H1 (cell line): Measurements from ENCODE around the gene UBASH3A. TPM values are rescaled to one million over a fixed set of nuclear protein-coding genes. Genes with fewer than 3 reads are reported as not detected.
A peak's percentile ranks its signal among the peaks of the same experiment; 100 is the strongest.

Experiments used
- CTCF ChIA-PET: fragments of 300-600 bp; sonication (Branson Sonifier 250); formaldehyde crosslinking; loops from one replicate; lab custom pipeline; 2021; ENCODE audit not compliant: partially characterized antibody; lab: Charles Lee
- POLR2A ChIA-PET: fragments of 300-600 bp; sonication (Branson Sonifier 250); formaldehyde crosslinking; loops from one replicate; lab custom pipeline; 2021; ENCODE audit warnings: inconsistent platforms; ENCODE audit not compliant: partially characterized antibody; lab: Charles Lee
- DNase-seq, 2 experiments: peaks; one replicate each; pipeline versions ENCODE4 v3.0.0 to v3.0.0-alpha.2; 2010 to 2022; ENCODE audit warnings: low spot score in 2 of 2, low read depth in 1 of 2, mixed read lengths in 1 of 2
- FAIRE-seq: peaks from 2 replicates; lab custom pipeline; 2011; peaks lifted over from hg19 to GRCh38; lab: Jason Lieb, UNC
- H2AFZ ChIP-seq: 2 replicates; pipeline ENCODE4 v1.8.1; 2012; ENCODE audit warnings: low read length, inconsistent platforms
- H2AK5ac ChIP-seq: 2 replicates; pipeline ENCODE4 v1.6.1; 2013; ENCODE audit warnings: low read depth, low read length
- H2BK120ac ChIP-seq: replicated peaks from 2 replicates; pipeline ENCODE3; 2013; ENCODE audit warnings: low read depth, low read length, inconsistent platforms
- H2BK12ac ChIP-seq: 2 replicates; pipeline ENCODE4 v1.6.1; 2013; ENCODE audit warnings: low read depth, low read length
- H2BK15ac ChIP-seq: 2 replicates; pipeline ENCODE4 v1.6.1; 2013; ENCODE audit warnings: low read length
- H2BK20ac ChIP-seq: 2 replicates; pipeline ENCODE4 v1.6.1; 2013; ENCODE audit warnings: low read length
- H2BK5ac ChIP-seq: 2 replicates; pipeline ENCODE4 v1.6.1; 2013; ENCODE audit warnings: low read depth, low read length
- H3K14ac ChIP-seq: 2 replicates; pipeline ENCODE4 v1.6.1; 2013; ENCODE audit warnings: inconsistent platforms; ENCODE audit not compliant: insufficient read length
- H3K18ac ChIP-seq: 2 replicates; pipeline ENCODE4 v1.6.1; 2013; ENCODE audit warnings: low read length; ENCODE audit errors: extremely low read depth
- H3K23ac ChIP-seq: 2 replicates; pipeline ENCODE4 v1.6.1; 2013; ENCODE audit warnings: inconsistent platforms; ENCODE audit not compliant: insufficient read length
- H3K23me2 ChIP-seq: 2 replicates; pipeline ENCODE4 v1.6.1; 2013; ENCODE audit warnings: low read depth, low read length
- H3K27ac ChIP-seq: 2 replicates; pipeline ENCODE4 v1.6.1; 2011; ENCODE audit warnings: low read depth, low read length, inconsistent platforms
- H3K27me3 ChIP-seq, 4 experiments: replicated peaks in 1 of 4; 1 replicate in 1 of 4; 2 replicates in 3 of 4; pipeline versions ENCODE4 v1.6.1 to v1.8.1; 2011 to 2013; ENCODE audit warnings: low read length in 3 of 4, mild to moderate bottlenecking in 3 of 4, inconsistent platforms in 2 of 4, mixed read lengths in 2 of 4, moderate library complexity in 1 of 4; ENCODE audit not compliant: control insufficient read depth in 3 of 4, insufficient read depth in 3 of 4; ENCODE audit errors: extremely low read depth in 1 of 4
- H3K36me3 ChIP-seq, 4 experiments: 2 replicates each; pipeline versions ENCODE4 v1.6.1 to v1.8.1; 2011 to 2013; ENCODE audit warnings: mild to moderate bottlenecking in 4 of 4, low read length in 3 of 4, moderate library complexity in 2 of 4, control low read depth in 1 of 4, inconsistent platforms in 1 of 4; ENCODE audit not compliant: insufficient read depth in 4 of 4, control insufficient read depth in 2 of 4
- H3K4ac ChIP-seq: replicated peaks from 2 replicates; pipeline ENCODE3; 2013; ENCODE audit warnings: low read length, low read depth, mixed read lengths, inconsistent platforms; ENCODE audit not compliant: insufficient read length
- H3K4me1 ChIP-seq, 4 experiments: replicated peaks in 1 of 4; 1 replicate in 1 of 4; 2 replicates in 3 of 4; pipeline versions ENCODE4 v1.6.1 to v1.8.1; 2011 to 2013; ENCODE audit warnings: low read length in 3 of 4, inconsistent platforms in 2 of 4, mixed read lengths in 1 of 4; ENCODE audit not compliant: insufficient read depth in 4 of 4, control insufficient read depth in 3 of 4
- H3K4me2 ChIP-seq, 2 experiments: 2 replicates each; pipeline versions ENCODE4 v1.6.1 to v1.8.1; 2011 to 2013; ENCODE audit warnings: low read depth in 2 of 2, low read length in 2 of 2, control low read depth in 1 of 2, inconsistent platforms in 1 of 2, mild to moderate bottlenecking in 1 of 2; ENCODE audit not compliant: insufficient read depth in 1 of 2
- H3K4me3 ChIP-seq, 4 experiments: fragments of 200-600, 300-600 bp in 1 of 4; sonication (generic), shearing (Covaris generic), sonication (Bioruptor Twin) in 1 of 4; 2 replicates each; pipeline versions ENCODE4 v1.5.1 to v1.8.1; 2011 to 2016; ENCODE audit warnings: low read length in 4 of 4, low read depth in 3 of 4, control low read depth in 2 of 4, inconsistent platforms in 2 of 4, mild to moderate bottlenecking in 2 of 4, mixed read lengths in 1 of 4, moderate library complexity in 1 of 4; ENCODE audit not compliant: insufficient read depth in 2 of 4; ENCODE audit errors: extremely low read depth in 1 of 4
- H3K56ac ChIP-seq: replicated peaks from 2 replicates; pipeline ENCODE3; 2013; ENCODE audit warnings: low read depth, mild to moderate bottlenecking, mixed read lengths, low read length, inconsistent platforms; ENCODE audit not compliant: insufficient read length
- H3K79me1 ChIP-seq: 2 replicates; pipeline ENCODE4 v1.6.1; 2013; ENCODE audit warnings: low read depth, low read length, control low read depth
- H3K79me2 ChIP-seq, 2 experiments: 2 replicates each; pipeline versions ENCODE4 v1.6.1 to v1.8.1; 2012 to 2013; ENCODE audit warnings: low read length in 2 of 2, mild to moderate bottlenecking in 2 of 2, inconsistent platforms in 1 of 2; ENCODE audit not compliant: insufficient read depth in 2 of 2, control insufficient read depth in 1 of 2
- H3K9ac ChIP-seq, 4 experiments: replicated peaks in 1 of 4; 1 replicate in 1 of 4; 2 replicates in 3 of 4; pipeline versions ENCODE4 v1.6.1 to v1.8.1; 2011 to 2013; ENCODE audit warnings: low read depth in 3 of 4, low read length in 3 of 4, control low read depth in 2 of 4, mild to moderate bottlenecking in 2 of 4, moderate library complexity in 2 of 4, inconsistent platforms in 1 of 4; ENCODE audit errors: extremely low read depth in 1 of 4
- H3K9me3 ChIP-seq, 2 experiments: 2 replicates each; pipeline versions ENCODE4 v1.6.1 to v1.8.1; 2012 to 2013; ENCODE audit warnings: mild to moderate bottlenecking in 2 of 2, moderate library complexity in 2 of 2, control low read depth in 1 of 2, inconsistent platforms in 1 of 2, low read depth in 1 of 2, low read length in 1 of 2, mixed read lengths in 1 of 2; ENCODE audit not compliant: insufficient read depth in 2 of 2
- H4K20me1 ChIP-seq, 2 experiments: replicated peaks in 1 of 2; 2 replicates each; pipeline versions ENCODE3 to v1.8.1; 2011 to 2013; ENCODE audit warnings: inconsistent platforms in 2 of 2, low read length in 2 of 2, mild to moderate bottlenecking in 1 of 2; ENCODE audit not compliant: insufficient read depth in 2 of 2, control insufficient read depth in 1 of 2
- H4K5ac ChIP-seq: 2 replicates; pipeline ENCODE4 v1.6.1; 2013; ENCODE audit warnings: low read length, low read depth, mixed read lengths, inconsistent platforms; ENCODE audit not compliant: insufficient read length
- H4K8ac ChIP-seq: 2 replicates; pipeline ENCODE4 v1.8.0; 2013; ENCODE audit warnings: mild to moderate bottlenecking, moderate library complexity, low read length, inconsistent platforms; ENCODE audit not compliant: insufficient read depth; ENCODE audit errors: extremely low read depth
- H4K91ac ChIP-seq: replicated peaks from 2 replicates; pipeline ENCODE3; 2013; ENCODE audit warnings: low read length, mixed read lengths, inconsistent platforms; ENCODE audit not compliant: insufficient read length
- KDM5A ChIP-seq: fragments of 200-600 bp; IDR thresholded peaks from 2 replicates; pipeline ENCODE4 v1.7.1; 2012; ENCODE audit warnings: mild to moderate bottlenecking, low read length, inconsistent platforms, mixed read lengths
- POLR2AphosphoS5 ChIP-seq: IDR thresholded peaks from 2 replicates; pipeline ENCODE4 v1.6.1; 2011; ENCODE audit warnings: low read depth, low read length
- WGBS, 2 experiments: shearing (Covaris generic) in 1 of 2; methylation state at CpG; one replicate each; pipeline versions ENCODE4 v1.1.6 to v1.1.7; 2013 to 2015; ENCODE audit warnings: low lambda C conversion rate in 2 of 2, mixed read lengths in 2 of 2, inconsistent platforms in 1 of 2, low coverage in 1 of 2, missing lambda C conversion rate in 1 of 2; ENCODE audit not compliant: insufficient replicate concordance in 2 of 2, insufficient coverage in 1 of 2, insufficient read length in 1 of 2; ENCODE audit errors: extremely low coverage in 1 of 2, missing lambda C conversion rate in 1 of 2; 5-methylcytosine and 5-hydroxymethylcytosine counted together
- polyA plus RNA-seq, 7 experiments: library from polyadenylated mRNA; depleted of rRNA in 3 of 7; stranded (reverse) in 5 of 7; unstranded in 2 of 7; fragments of >200 nt in 5 of 7; fragments of 200-250 nt in 2 of 7; gene quantifications; 1 replicate in 5 of 7; 2 replicates in 1 of 7; 4 replicates in 1 of 7; pipeline versions ENCODE4 v1.2.1 to v1.2.3, GENCODE V29; 2011 to 2013; ENCODE audit warnings: missing spikeins in 2 of 7, mixed read lengths in 2 of 7
- total RNA-seq: library from RNA; stranded (reverse); fragmentation: NEBNext Ultra II Directional; extraction: Animal tissue kit (Norgen Biotek cat#: 25700); gene quantifications from 2 replicates; pipeline ENCODE4 v1.2.1, GENCODE V29; 2021

The UBASH3A gene
- total and polyA plus RNA-seq, 2 of the 8 experiments (the other 6 are each of a cell fraction or from before 2014, with no cell fraction given), result not detected

DNA sequence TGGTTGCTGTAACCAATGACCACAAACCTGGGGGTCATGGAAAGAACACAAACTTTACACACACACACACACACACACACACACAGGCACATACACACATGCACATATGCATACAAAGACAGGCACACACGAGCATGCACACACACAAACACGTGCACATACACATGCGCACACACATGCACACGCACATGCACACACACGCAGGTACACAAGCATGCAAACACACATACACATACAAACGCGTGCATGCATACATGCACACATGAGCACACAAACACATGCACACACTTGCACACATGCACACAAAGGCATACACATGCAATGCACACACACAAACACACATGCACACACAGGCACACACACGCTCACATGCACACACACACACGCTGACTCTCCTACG, 44.0 kb downstream of the UBASH3A start:
- Histone ChIP-seq H3K4me1 (peaks cover 0 to 2% (median 0%) of the 10 kb centered on the region in 4 experiments; a peak in 2 of 7 replicates), H3K4me2 (no peak overlapping the region), H3K79me1 (no peaks in the 10 kb centered on the region), H3K9me3 (no peaks in the 10 kb centered on the region), H3K18ac (no peak overlapping the region), H4K20me1 (peaks cover 0 to 4% of the 10 kb centered on the region in 2 experiments), H3K56ac (no peak overlapping the region), H3K79me2 (no peaks in the 10 kb centered on the region), H3K36me3 (no peaks in the 10 kb centered on the region), H2BK120ac (no peak overlapping the region), H2BK5ac (0 out of 2 replicates have a peak overlapping the region, but pooled peaks have one; percentile 8), H3K23me2 (no peaks in the 10 kb centered on the region), H3K27ac (no peak overlapping the region), H2AFZ (no peak overlapping the region), H3K27me3 (no peaks in the 10 kb centered on the region), H3K4me3 (no peak overlapping the region), H2BK20ac (peak overlapping the region; percentile 62; the same call in 1 of the 2 replicates), H2BK12ac (no peak overlapping the region; the same call in 1 of the 2 replicates), H4K91ac (peak overlapping the region; percentile 49), H4K5ac (no peak overlapping the region), H2BK15ac (0 out of 2 replicates have a peak overlapping the region, but pooled peaks have one; percentile 36), H3K14ac (no peak overlapping the region), H2AK5ac (0 out of 2 replicates have a peak overlapping the region, but pooled peaks have one; percentile 7), H3K4ac (peak overlapping the region; percentile 60), H3K23ac (no peak overlapping the region), H4K8ac (no peak overlapping the region), H3K9ac (no peak overlapping the region)
- DNase-seq, result no peak
- no peak for FAIRE-seq
- no peak for TF ChIP-seq KDM5A
- TF ChIP-seq POLR2AphosphoS5, result no peak
- CTCF ChIA-PET, result interaction anchor here (1.2 to 2.3 kb wide), 2 partner anchors 138 to 189 kb away, joined by 3 to 8 read pairs; no protein-coding TSS in a partner anchor
- 90% methylated on average over 10 of the region's 10 CpGs; no CpG with 5 or more reads in 1 of the 2 experiments for WGBS, 2 experiments
- POLR2A ChIA-PET, result no interaction called here
